HepG2 (cell line): ENCODE measurements around the gene SEPHS2. TPM values are rescaled to one million over a fixed set of nuclear protein-coding genes. Genes with fewer than 3 reads are reported as not detected.
A peak's percentile ranks its signal among the peaks of the same experiment; 100 is the strongest.

Source experiments
- HNRNPH1 ChIP-seq: fragments of 200-400 bp; formaldehyde crosslinking; optimal IDR thresholded peaks from 2 replicates; pipeline ENCODE3; 2017; ENCODE audit warnings: mild to moderate bottlenecking, low read depth, low read length
- HNRNPL ChIP-seq: fragments of 200-400 bp; formaldehyde crosslinking; IDR thresholded peaks from 2 replicates; pipeline ENCODE4 v1.6.1; 2017; ENCODE audit warnings: mild to moderate bottlenecking, low read depth, low read length
- HNRNPUL1 ChIP-seq: fragments of 200-400 bp; formaldehyde crosslinking; IDR thresholded peaks from 2 replicates; pipeline ENCODE4 v1.6.1; 2017; ENCODE audit warnings: low read depth, mild to moderate bottlenecking, low read length, moderate library complexity
- KLF13 ChIP-seq: sonication (generic); formaldehyde crosslinking; IDR thresholded peaks from 2 replicates; pipeline ENCODE4 v1.4.0; 2020; ENCODE audit warnings: mild to moderate bottlenecking, missing genetic modification reagents
- KLF9 ChIP-seq: IDR thresholded peaks from 2 replicates; pipeline ENCODE4 v1.6.1; 2016; ENCODE audit warnings: low read depth
- NFAT5 ChIP-seq: sonication (generic); formaldehyde crosslinking; IDR thresholded peaks from 2 replicates; pipeline ENCODE4 v1.4.0; 2020; ENCODE audit warnings: missing genetic modification reagents
- PLRG1 ChIP-seq: fragments of 450-650 bp; conservative IDR thresholded peaks from 2 replicates; pipeline ENCODE4 v1.6.1; 2016
- POLR2A ChIP-seq, 2 experiments: IDR thresholded peaks; 2 replicates each; pipeline ENCODE4 v1.6.1; 2011; ENCODE audit warnings: low read depth in 2 of 2, low read length in 2 of 2, mild to moderate bottlenecking in 1 of 2, moderate library complexity in 1 of 2; ENCODE audit not compliant: insufficient read depth in 1 of 2
- RBM22 ChIP-seq: fragments of 200-400 bp; formaldehyde crosslinking; optimal IDR thresholded peaks from 2 replicates; pipeline ENCODE3; 2017; ENCODE audit warnings: mild to moderate bottlenecking, low read length, moderate library complexity
- RFX3 ChIP-seq: IDR thresholded peaks from 2 replicates; pipeline ENCODE4 v1.6.1; 2016; ENCODE audit warnings: missing biosample characterization, missing genetic modification reagents
- SATB2 ChIP-seq: sonication (generic); formaldehyde crosslinking; IDR thresholded peaks from 2 replicates; pipeline ENCODE4 v1.5.0; 2020; ENCODE audit warnings: missing genetic modification reagents
- SNRNP70 ChIP-seq: fragments of 200-400 bp; formaldehyde crosslinking; IDR thresholded peaks from 2 replicates; pipeline ENCODE4 v1.6.1; 2017; ENCODE audit warnings: mild to moderate bottlenecking, low read depth, low read length, moderate library complexity
- ZNF235 ChIP-seq: sonication (generic); formaldehyde crosslinking; IDR thresholded peaks from 2 replicates; pipeline ENCODE4 v1.8.1; 2023; ENCODE audit warnings: mild to moderate bottlenecking, missing genetic modification reagents, borderline replicate concordance
- ZNF281 ChIP-seq: sonication (generic); formaldehyde crosslinking; IDR thresholded peaks from 2 replicates; pipeline ENCODE4 v1.4.0; 2020; ENCODE audit warnings: missing genetic modification reagents, borderline replicate concordance
- ZNF3 ChIP-seq: IDR thresholded peaks from 2 replicates; pipeline ENCODE4 v1.7.0; 2017; ENCODE audit warnings: inconsistent platforms
- ZNF546 ChIP-seq: sonication (generic); formaldehyde crosslinking; conservative IDR thresholded peaks from 2 replicates; pipeline ENCODE4 v1.8.1; 2023; ENCODE audit warnings: mild to moderate bottlenecking, missing genetic modification reagents
- polyA plus RNA-seq, 8 experiments: library from polyadenylated mRNA; depleted of rRNA in 3 of 8; stranded (reverse) in 7 of 8; unstranded in 1 of 8; fragments of >200 nt; fragmentation: Illumina TruSeq in 4 of 8; extraction: Trizol in 4 of 8; gene quantifications; 2 replicates each; pipeline versions ENCODE4 v1.2.1 to v1.2.3, GENCODE V29; 2011 to 2016; ENCODE audit warnings: low read depth in 4 of 8, missing spikeins in 1 of 8, mixed read lengths in 1 of 8; ENCODE audit not compliant: insufficient read depth in 1 of 8
- total RNA-seq, 5 experiments: library from RNA; depleted of rRNA; stranded (reverse); fragments of >200 nt; fragmentation: Illumina TruSeq; extraction: Trizol; gene quantifications; 2 replicates each; pipeline ENCODE4 v1.2.3, GENCODE V29; 2016; ENCODE audit warnings: low read depth in 1 of 5
- TF ChIP-seq, protein P1 (sequence below): sonication (generic); formaldehyde crosslinking; IDR thresholded peaks from 2 replicates; pipeline ENCODE4 v1.8.0; 2022; ENCODE audit warnings: missing genetic modification reagents, mild to moderate bottlenecking, moderate library complexity, borderline replicate concordance

Gene SEPHS2
- total and polyA plus RNA-seq, 2 of the 13 experiments (the other 11 are each of a cell fraction or from before 2014, with no cell fraction given): 20.7 to 127 TPM

DNA sequence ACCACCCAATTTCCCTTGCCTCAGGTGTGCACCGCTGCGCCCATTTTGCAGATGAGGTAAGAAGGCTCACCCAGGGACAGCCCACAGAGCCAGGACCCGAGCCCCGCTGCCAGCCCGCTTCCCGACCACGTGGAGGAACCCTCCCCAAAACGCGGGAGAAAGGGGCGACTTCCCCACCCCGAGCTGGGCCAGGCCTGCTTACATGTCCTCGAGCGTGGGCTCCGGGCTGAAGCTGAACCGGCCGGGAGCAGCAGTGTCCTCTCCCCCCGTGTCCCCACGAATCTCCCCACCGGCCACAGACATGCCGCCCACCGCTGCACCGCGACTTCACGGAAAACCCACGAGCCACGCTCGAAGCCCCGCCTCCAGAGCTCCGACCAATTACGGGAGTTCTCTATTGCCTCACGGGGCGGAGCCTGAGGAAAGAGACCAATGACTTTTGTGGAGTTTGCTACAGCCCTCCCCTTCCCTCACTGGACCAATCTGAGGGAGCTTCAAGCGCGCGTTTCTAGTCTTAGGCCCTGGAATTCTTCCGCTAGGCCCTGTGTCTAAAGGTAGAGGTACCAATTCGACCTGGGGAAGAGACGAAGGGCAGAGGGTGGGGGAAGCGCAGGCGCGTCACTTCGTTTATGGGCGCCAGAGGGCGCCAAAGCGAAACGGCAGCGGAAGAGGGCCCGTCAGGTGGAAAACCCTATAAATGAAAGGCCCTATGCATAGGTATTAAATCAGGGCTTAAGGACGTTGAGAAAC, 15.8 kb downstream of the SEPHS2 start, which contains the start of gene DCTPP1 (continued):
- TF ChIP-seq POLR2A (IDR thresholded peaks at IDR 0.05; ENCODE audit: insufficient read depth in 1 of 2, low read depth in 2 of 2, low read length in 2 of 2): peak; percentile 26 to 78; a peak in 3 of 4 replicates
- TF ChIP-seq ZNF281 (CRISPR knock-in tag): peak; percentile 69; the same call in 1 of the 2 replicates
- TF ChIP-seq SNRNP70: no peak
- peak; percentile 84; the same call in 1 of the 2 replicates for TF ChIP-seq ZNF546
- no peak for TF ChIP-seq PLRG1
- no peak; the same call in none of the 2 replicates for TF ChIP-seq HNRNPL
- no peak for TF ChIP-seq RBM22
- no peak for TF ChIP-seq KLF13
- no peak for TF ChIP-seq HNRNPH1
- TF ChIP-seq, protein P1, sequence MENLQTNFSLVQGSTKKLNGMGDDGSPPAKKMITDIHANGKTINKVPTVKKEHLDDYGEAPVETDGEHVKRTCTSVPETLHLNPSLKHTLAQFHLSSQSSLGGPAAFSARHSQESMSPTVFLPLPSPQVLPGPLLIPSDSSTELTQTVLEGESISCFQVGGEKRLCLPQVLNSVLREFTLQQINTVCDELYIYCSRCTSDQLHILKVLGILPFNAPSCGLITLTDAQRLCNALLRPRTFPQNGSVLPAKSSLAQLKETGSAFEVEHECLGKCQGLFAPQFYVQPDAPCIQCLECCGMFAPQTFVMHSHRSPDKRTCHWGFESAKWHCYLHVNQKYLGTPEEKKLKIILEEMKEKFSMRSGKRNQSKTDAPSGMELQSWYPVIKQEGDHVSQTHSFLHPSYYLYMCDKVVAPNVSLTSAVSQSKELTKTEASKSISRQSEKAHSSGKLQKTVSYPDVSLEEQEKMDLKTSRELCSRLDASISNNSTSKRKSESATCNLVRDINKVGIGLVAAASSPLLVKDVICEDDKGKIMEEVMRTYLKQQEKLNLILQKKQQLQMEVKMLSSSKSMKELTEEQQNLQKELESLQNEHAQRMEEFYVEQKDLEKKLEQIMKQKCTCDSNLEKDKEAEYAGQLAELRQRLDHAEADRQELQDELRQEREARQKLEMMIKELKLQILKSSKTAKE (CRISPR knock-in tag): no peak; the same call in 1 of the 2 replicates
- peak; percentile 68; the same call in 1 of the 2 replicates for TF ChIP-seq ZNF235 (CRISPR knock-in tag)
- TF ChIP-seq ZNF3 (CRISPR knock-in tag): no peak
- TF ChIP-seq HNRNPUL1: no peak
- no peak for TF ChIP-seq RFX3
- TF ChIP-seq KLF9 (CRISPR knock-in tag): 0 out of 2 replicates have a peak, but pooled peaks have one; percentile 59
- TF ChIP-seq NFAT5: no peak; the same call in 1 of the 2 replicates
- no peak; the same call in 1 of the 2 replicates for TF ChIP-seq SATB2 (CRISPR knock-in tag)
